Smooth muscle cell (in vitro differentiated cells): ENCODE results near the gene STRBP. TPM values are rescaled to one million over a fixed set of nuclear protein-coding genes. Genes with fewer than 3 reads are reported as not detected.
A peak's percentile ranks its signal among the peaks of the same experiment; 100 is the strongest.

ENCODE experiments used
- DNase-seq: peaks from one replicate; lab custom pipeline; 2025; ENCODE audit not compliant: unreplicated experiment; lab: John Stamatoyannopoulos, UW
- H2AFZ ChIP-seq: fragments of 200-600 bp; sonication (generic); 2 replicates; pipeline ENCODE4 v1.6.0; 2016; ENCODE audit warnings: antibody characterized with exemption, low read depth, mild to moderate bottlenecking
- H3F3A ChIP-seq: fragments of 200-600 bp; sonication (generic); 2 replicates; pipeline ENCODE4 v1.6.0; 2017; ENCODE audit warnings: antibody characterized with exemption, low read depth
- H3K27ac ChIP-seq: fragments of 200-600 bp; sonication (generic); 2 replicates; pipeline ENCODE4 v1.5.1; 2016; ENCODE audit warnings: low read depth, mild to moderate bottlenecking
- H3K27me3 ChIP-seq: fragments of 200-600 bp; sonication (generic); 2 replicates; pipeline ENCODE4 v1.6.1; 2016; ENCODE audit warnings: low read depth, mild to moderate bottlenecking
- H3K36me3 ChIP-seq: fragments of 200-600 bp; sonication (generic); 2 replicates; pipeline ENCODE4 v1.5.1; 2016; ENCODE audit warnings: low read depth
- H3K4me1 ChIP-seq: fragments of 200-600 bp; sonication (generic); 2 replicates; pipeline ENCODE4 v1.5.1; 2016; ENCODE audit warnings: low read depth
- H3K4me2 ChIP-seq: fragments of 200-600 bp; sonication (generic); 2 replicates; pipeline ENCODE4 v1.6.0; 2016; ENCODE audit warnings: mild to moderate bottlenecking
- H3K4me3 ChIP-seq: fragments of 200-600 bp; sonication (generic); 2 replicates; pipeline ENCODE4 v1.5.1; 2016; ENCODE audit warnings: mild to moderate bottlenecking
- H3K79me2 ChIP-seq: fragments of 200-600 bp; sonication (generic); 2 replicates; pipeline ENCODE4 v1.6.0; 2016; ENCODE audit warnings: low read depth, mild to moderate bottlenecking
- H3K9ac ChIP-seq: fragments of 200-600 bp; sonication (generic); 2 replicates; pipeline ENCODE4 v1.6.0; 2016; ENCODE audit warnings: low read depth
- H3K9me3 ChIP-seq: fragments of 200-600 bp; sonication (generic); replicated peaks from 2 replicates; pipeline ENCODE4 v1.5.1; 2016; ENCODE audit warnings: low read depth
- H4K20me1 ChIP-seq: fragments of 200-600 bp; sonication (generic); 2 replicates; pipeline ENCODE4 v1.6.0; 2016; ENCODE audit warnings: low read depth
- WGBS: methylation state at CpG from one replicate; pipeline ENCODE4 v1.1.7; 2016; ENCODE audit warnings: low lambda C conversion rate; 5-methylcytosine and 5-hydroxymethylcytosine counted together
- polyA plus RNA-seq: library from polyadenylated mRNA; unstranded; fragments of >200 nt; fragmentation: Nextera tagmentation; extraction: Ambion mirVana; gene quantifications from 2 replicates; pipeline ENCODE4 v1.2.1, GENCODE V29; 2016
- total RNA-seq: library from RNA; depleted of rRNA; stranded (reverse); fragments of >200 nt; gene quantifications from 2 replicates; pipeline ENCODE4 v1.2.3, GENCODE V29; 2014
- TF ChIP-seq, protein P1 (sequence below): fragments of 200-600 bp; sonication (generic); IDR thresholded peaks from 2 replicates; pipeline ENCODE4 v1.5.1; 2017; ENCODE audit warnings: borderline replicate concordance, mild to moderate bottlenecking, antibody characterized with exemption; ENCODE audit not compliant: insufficient read depth, poor library complexity, severe bottlenecking

Gene STRBP
- total and polyA plus RNA-seq, 2 experiments from 2014 or later: 6.6 to 11.9 TPM

DNA sequence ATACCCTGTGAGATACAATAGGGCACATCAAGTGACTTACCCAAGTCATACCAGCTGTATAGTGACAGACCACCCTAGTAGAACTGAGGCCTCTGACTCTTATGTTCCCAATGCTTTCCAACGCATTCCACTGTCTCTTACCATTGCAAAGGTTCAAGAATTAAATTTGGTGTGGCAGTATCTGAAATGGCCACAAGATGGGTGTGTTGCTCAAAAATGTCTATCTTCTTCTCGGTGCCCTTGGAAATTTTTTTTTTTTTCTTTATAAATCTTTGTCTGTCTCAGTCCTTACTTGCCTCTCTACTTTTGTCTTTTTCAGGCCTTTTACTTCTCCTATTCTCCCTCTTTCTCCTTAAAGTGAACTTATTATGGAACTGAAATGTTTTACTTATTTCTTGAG, 186.6 kb downstream of the STRBP start:
- H3K4me3 ChIP-seq: no peak overlapping the region
- no peaks in the 10 kb centered on the region for H3K9me3 ChIP-seq
- DNase-seq: no peak
- no peak overlapping the region for H2AFZ ChIP-seq
- no peak overlapping the region for H3K4me2 ChIP-seq
- H3K36me3 ChIP-seq: no peaks in the 10 kb centered on the region
- 44% methylated on average over 2 of the region's 2 CpGs for WGBS
- TF ChIP-seq, protein P1, sequence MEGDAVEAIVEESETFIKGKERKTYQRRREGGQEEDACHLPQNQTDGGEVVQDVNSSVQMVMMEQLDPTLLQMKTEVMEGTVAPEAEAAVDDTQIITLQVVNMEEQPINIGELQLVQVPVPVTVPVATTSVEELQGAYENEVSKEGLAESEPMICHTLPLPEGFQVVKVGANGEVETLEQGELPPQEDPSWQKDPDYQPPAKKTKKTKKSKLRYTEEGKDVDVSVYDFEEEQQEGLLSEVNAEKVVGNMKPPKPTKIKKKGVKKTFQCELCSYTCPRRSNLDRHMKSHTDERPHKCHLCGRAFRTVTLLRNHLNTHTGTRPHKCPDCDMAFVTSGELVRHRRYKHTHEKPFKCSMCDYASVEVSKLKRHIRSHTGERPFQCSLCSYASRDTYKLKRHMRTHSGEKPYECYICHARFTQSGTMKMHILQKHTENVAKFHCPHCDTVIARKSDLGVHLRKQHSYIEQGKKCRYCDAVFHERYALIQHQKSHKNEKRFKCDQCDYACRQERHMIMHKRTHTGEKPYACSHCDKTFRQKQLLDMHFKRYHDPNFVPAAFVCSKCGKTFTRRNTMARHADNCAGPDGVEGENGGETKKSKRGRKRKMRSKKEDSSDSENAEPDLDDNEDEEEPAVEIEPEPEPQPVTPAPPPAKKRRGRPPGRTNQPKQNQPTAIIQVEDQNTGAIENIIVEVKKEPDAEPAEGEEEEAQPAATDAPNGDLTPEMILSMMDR: peak; percentile 64
- no peak overlapping the region for H3K9ac ChIP-seq
- no peak overlapping the region for H3K27ac ChIP-seq
- H3F3A ChIP-seq: no peaks in the 10 kb centered on the region
- no peaks in the 10 kb centered on the region for H4K20me1 ChIP-seq
- no peaks in the 10 kb centered on the region for H3K79me2 ChIP-seq
- no peaks in the 10 kb centered on the region for H3K27me3 ChIP-seq
- no peaks in the 10 kb centered on the region for H3K4me1 ChIP-seq

DNA sequence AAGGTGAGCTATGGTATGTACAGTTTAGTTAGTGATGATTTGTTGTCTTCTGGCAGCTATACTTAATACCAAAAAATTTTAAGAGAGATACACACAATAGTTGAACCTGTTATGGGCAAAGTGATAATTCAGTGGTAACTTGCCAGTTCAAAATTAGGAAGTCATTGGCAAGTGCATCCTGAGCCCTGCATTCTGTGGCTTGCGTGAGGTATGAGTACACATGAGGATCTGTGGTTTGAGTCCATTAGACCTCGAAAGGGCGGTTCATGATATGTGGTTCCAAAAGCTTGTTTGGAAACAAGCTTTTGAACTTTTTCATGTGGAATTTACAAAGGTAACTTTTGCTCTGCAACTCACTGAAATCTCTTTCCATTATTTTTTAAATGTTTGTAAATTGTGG, 187.9 kb downstream of the STRBP start:
- Histone ChIP-seq H3F3A (no peaks in the 10 kb centered on the region), H4K20me1 (no peaks in the 10 kb centered on the region), H3K9me3 (no peaks in the 10 kb centered on the region), H3K27ac (no peak overlapping the region), H3K4me2 (no peak overlapping the region), H3K27me3 (no peaks in the 10 kb centered on the region), H3K4me1 (no peaks in the 10 kb centered on the region), H3K4me3 (no peak overlapping the region), H3K36me3 (no peaks in the 10 kb centered on the region), H3K79me2 (no peaks in the 10 kb centered on the region), H2AFZ (no peak overlapping the region), H3K9ac (no peak overlapping the region)
- WGBS: 100% methylated on average over 3 of the region's 3 CpGs
- TF ChIP-seq, protein P1: no peak
- DNase-seq: no peak

DNA sequence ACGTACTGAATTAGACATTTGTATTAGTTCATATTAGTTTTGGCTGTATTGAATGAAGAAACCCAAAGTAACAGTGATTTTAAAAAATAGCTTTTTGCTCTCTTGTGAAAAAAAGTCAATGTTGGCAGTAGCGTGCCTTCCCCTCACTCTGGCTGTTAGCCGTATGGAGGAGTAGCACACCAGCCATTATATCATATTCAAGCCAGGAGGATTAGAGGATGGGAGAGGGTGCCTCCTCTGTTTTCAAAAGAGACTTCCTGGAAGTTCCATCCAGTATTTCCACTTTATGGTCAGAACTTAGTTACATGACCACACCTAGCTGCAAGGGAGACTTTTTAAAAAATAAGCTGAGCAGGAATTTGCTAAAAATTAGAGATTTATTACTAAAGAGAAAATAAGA, 193.8 kb downstream of the STRBP start:
- WGBS: 94% methylated on average over 3 of the region's 3 CpGs
- Histone ChIP-seq H3K4me2 (no peak overlapping the region), H3F3A (no peaks in the 10 kb centered on the region), H3K9me3 (no peaks in the 10 kb centered on the region), H2AFZ (no peak overlapping the region), H3K79me2 (no peaks in the 10 kb centered on the region), H3K36me3 (no peaks in the 10 kb centered on the region), H3K4me3 (no peak overlapping the region), H3K9ac (no peak overlapping the region), H3K27ac (no peak overlapping the region), H3K4me1 (no peaks in the 10 kb centered on the region), H4K20me1 (peaks cover 2% of the 10 kb centered on the region), H3K27me3 (no peaks in the 10 kb centered on the region)
- no peak for DNase-seq
- TF ChIP-seq, protein P1: no peak

DNA sequence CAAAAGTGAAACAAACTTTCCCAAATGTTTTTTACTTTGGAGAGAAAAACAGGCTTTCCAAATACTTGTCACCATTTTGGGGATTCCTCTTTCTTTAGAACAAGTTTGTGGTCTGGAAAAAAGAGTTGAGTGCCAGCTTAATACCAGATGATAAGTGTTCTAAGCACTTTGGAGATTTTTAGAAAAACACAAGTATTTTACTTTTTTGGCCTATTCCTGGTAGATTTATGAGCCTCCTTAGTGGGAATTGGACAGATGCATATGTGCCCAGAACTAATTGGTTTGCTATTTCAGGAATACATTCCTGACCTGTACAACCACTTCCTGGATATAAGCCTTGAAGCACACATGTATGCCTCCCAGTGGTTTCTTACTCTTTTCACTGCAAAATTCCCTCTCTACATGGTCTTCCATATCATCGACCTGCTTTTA, 194.4 kb downstream of the STRBP start:
- DNase-seq: no peak
- Histone ChIP-seq H3K4me3 (no peak overlapping the region), H3F3A (no peaks in the 10 kb centered on the region), H3K27me3 (no peaks in the 10 kb centered on the region), H3K4me1 (no peaks in the 10 kb centered on the region), H3K79me2 (no peaks in the 10 kb centered on the region), H3K27ac (peak overlapping the region; percentile 4), H4K20me1 (peaks cover 6% of the 10 kb centered on the region), H3K9me3 (no peaks in the 10 kb centered on the region), H3K9ac (no peak overlapping the region), H2AFZ (no peak overlapping the region), H3K4me2 (peak overlapping the region; percentile 15), H3K36me3 (no peaks in the 10 kb centered on the region)
- 71% methylated on average over 1 of the region's 1 CpG for WGBS
- TF ChIP-seq, protein P1: no peak
